ENCODE measurements around the gene TSPAN6.

TSPAN6 gene

DNA sequence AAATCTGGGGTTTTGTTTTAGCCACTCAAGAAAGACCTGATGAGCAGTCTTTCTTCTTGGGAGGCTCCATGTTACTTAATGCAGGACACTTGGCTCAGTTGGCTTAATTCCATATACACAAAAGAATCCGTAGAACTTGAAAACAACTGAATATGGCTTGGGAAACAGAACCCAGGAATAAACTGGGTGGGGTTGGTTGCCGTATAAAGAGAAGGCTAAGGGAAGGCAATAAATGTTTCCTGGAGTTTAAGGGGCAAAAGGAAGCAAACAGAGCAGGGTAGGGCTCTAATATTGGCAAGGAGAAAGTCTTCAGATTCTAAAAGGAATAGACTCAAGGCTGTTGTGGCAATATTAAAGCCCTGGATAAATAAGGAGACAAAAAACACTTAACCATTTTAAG, 43.5 kb downstream of the TSPAN6 start:
- Histone ChIP-seq H3K4me3 (no peak overlapping the region), H3K27ac (no peak overlapping the region)
- no peak for DNase-seq (ENCODE audit: low spot score)
- TF ChIP-seq, protein P1, sequence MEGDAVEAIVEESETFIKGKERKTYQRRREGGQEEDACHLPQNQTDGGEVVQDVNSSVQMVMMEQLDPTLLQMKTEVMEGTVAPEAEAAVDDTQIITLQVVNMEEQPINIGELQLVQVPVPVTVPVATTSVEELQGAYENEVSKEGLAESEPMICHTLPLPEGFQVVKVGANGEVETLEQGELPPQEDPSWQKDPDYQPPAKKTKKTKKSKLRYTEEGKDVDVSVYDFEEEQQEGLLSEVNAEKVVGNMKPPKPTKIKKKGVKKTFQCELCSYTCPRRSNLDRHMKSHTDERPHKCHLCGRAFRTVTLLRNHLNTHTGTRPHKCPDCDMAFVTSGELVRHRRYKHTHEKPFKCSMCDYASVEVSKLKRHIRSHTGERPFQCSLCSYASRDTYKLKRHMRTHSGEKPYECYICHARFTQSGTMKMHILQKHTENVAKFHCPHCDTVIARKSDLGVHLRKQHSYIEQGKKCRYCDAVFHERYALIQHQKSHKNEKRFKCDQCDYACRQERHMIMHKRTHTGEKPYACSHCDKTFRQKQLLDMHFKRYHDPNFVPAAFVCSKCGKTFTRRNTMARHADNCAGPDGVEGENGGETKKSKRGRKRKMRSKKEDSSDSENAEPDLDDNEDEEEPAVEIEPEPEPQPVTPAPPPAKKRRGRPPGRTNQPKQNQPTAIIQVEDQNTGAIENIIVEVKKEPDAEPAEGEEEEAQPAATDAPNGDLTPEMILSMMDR (IDR thresholded peaks at IDR 0.05) = no peak

DNA sequence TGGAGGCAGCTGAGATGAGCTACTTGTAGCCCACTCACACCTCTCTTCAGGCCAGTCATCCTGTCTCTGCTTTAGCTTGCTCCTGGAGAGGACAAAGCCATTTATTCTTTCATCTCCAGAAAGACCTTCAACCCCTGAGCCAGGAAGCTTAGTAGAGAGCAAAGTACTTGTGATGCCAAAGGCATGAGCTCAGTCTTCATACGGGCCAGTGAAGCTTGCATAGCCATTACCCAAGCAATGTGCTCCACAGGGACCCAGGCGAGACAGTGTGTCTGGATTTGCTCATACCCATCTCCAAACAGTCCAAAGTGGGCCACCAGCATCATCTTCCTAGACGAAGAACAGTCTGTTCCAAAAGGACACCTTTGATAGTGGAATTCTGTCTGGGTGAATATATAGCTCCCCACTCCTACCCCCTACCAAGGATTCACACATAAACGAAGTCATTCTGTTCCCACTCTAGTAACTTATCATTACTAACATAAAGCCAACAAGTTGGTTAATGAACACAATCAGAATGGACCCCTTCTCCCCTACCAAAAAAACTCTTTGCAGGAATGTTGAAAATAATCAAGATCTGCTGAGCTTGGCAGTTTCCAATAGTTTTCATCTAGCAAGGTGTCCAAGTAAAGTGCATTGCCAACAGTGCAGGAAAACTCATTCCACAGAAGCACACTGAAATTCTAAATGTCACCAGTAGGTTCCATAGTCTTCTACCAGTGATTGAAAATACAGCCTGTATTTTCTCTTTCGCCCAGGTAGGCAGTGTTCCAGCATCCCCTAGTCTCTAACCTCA, 45.2 kb downstream of the TSPAN6 start:
- Histone ChIP-seq H3K4me3 (no peak overlapping the region), H3K27ac (no peak overlapping the region)
- DNase-seq (ENCODE audit: low spot score) = no peak
- TF ChIP-seq, protein P1 (IDR thresholded peaks at IDR 0.05) = no peak

DNA sequence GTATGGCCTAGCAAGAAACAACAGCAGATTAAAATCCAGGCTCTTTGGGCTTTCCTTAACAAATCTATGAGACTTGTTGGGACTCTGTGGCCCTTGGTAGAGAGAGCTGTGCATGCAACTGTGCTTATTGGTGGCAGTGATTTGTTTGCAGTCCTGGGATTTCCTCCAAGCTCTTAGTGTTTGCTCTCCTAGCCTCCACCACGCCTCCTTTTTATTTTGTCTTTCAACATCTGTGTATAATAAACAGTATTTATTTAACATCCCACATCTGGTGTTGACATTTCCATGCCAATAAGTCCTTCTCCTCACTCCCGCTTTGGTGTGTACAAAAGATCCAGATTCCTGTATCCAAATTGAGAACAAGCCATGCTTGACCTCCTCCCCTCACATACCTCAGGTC, 48.7 kb downstream of the TSPAN6 start:
- Histone ChIP-seq H3K4me3 (no peak overlapping the region), H3K27ac (no peak overlapping the region)
- DNase-seq (ENCODE audit: low spot score) = no peak
- TF ChIP-seq, protein P1 (IDR thresholded peaks at IDR 0.05) = no peak

DNA sequence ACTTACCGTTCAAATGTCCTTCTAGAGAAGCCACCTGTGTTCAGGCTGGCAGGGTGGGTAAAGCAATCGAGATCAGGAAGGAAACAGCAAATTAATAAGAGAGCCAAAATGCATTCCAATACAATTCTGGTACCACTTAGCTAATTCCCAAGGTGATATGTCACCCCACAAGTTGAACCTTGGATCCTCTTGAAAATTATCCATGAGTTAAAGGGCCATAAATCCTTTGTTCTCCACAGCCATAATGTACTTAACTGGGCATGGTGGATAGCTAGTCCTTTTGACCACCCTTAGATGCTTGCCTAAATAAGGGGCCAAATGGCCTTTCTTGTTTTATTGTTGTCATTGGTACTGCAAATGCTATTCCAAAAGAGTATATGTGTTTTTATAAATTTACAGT, 49.9 kb downstream of the TSPAN6 start:
- Histone ChIP-seq H3K27ac (no peak overlapping the region), H3K4me3 (no peak overlapping the region)
- TF ChIP-seq, protein P1 (IDR thresholded peaks at IDR 0.05) = no peak
- no peak for DNase-seq (ENCODE audit: low spot score)

DNA sequence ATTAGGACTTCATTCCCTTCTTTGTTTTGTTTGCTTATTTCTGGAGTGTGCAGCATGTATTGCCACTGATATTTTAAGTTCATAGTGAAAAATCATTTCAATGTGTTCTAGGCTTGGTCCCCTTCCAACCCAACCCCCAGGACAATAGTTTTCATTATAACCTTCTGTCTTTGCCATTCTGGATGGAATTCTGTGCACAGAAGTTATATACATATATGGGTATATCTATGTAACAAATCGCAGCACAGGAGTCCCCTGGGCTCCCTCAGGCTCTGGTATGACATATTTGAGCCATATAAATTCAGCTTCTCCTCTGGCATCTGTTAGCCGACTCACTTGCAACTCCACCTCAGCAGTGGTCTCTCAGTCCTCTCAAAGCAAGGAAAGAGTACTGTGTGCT, 52.0 kb downstream of the TSPAN6 start, which contains the start of gene TNMD:
TNMD (plus strand) TSS at position 326 of the 400 bp plus-strand sequence. CDS start 83 bp downstream, outside the sequence.
- DNase-seq (ENCODE audit: low spot score) = no peak
- TF ChIP-seq, protein P1 (IDR thresholded peaks at IDR 0.05) = no peak
- no peak within 1 kb of the TSS for H3K27ac ChIP-seq
- H3K4me3 ChIP-seq = no peak within 1 kb of the TSS

All from coronary artery (tissue), 2 donors.